Stimulated activated CD4-positive, alpha-beta T cell treated with anti-CD3 and anti-CD28 coated beads, Interleukin-1b, Interleukin-23, amount 100 ng/mL, for 24 hours (primary cell): Measurements from ENCODE around the gene UHRF2.
"Not testable (repeated sequence)": the region's sequence is repeated elsewhere in the genome, so short reads cannot be mapped to it uniquely, and the experiment has no call there.

Source experiments
- DNase-seq, 4 experiments: peaks; one replicate each; pipeline ENCODE4 v3.0.0-alpha.2; 2020; ENCODE audit warnings: low read depth in 4 of 4, low spot score in 1 of 4

The UHRF2 gene

GRCh38 chr9:6412487-6413364 is at the start of gene UHRF2:
TSS of gene UHRF2 (plus strand) at chr9:6413199. CDS start at chr9:6413491, 292 bp downstream.
- peak; percentile 97 to 100 (median 98) for DNase-seq

GRCh38 chr9:6367128-6367890 is 45.7 kb upstream of the UHRF2 start:
- no peak for DNase-seq

GRCh38 chr9:6368831-6369230 is 44.2 kb upstream of the UHRF2 start:
- DNase-seq = no peak

GRCh38 chr9:6381477-6382012 is 31.5 kb upstream of the UHRF2 start:
- not testable (repeated sequence) for DNase-seq

- no peak for DNase-seq
These were observed 30.3 kb upstream of the UHRF2 start for GRCh38 chr9:6382681-6383080.

GRCh38 chr9:6383551-6384225 is 29.3 kb upstream of the UHRF2 start:
- no peak for DNase-seq

- no peak for DNase-seq
These were observed 28.3 kb upstream of the UHRF2 start for GRCh38 chr9:6384732-6385131.

- DNase-seq = no peak
These were observed 13.9 kb upstream of the UHRF2 start for GRCh38 chr9:6399071-6399470.

- DNase-seq = no peak
These were observed 7.6 kb upstream of the UHRF2 start for GRCh38 chr9:6405371-6405770.

GRCh38 chr9:6407778-6408177 is 5.2 kb upstream of the UHRF2 start:
- no peak for DNase-seq

- no peak for DNase-seq
These were observed 4.7 kb upstream of the UHRF2 start for GRCh38 chr9:6408320-6408719.

GRCh38 chr9:6409811-6410210 is 3.2 kb upstream of the UHRF2 start:
- DNase-seq = no peak

GRCh38 chr9:6410633-6411032 is 2.4 kb upstream of the UHRF2 start:
- no peak for DNase-seq

GRCh38 chr9:6413365-6414246 is 607 bp downstream of the UHRF2 start:
- DNase-seq = peak in 2 of 4 experiments; percentile 16 to 31

GRCh38 chr9:6414247-6414641 is 1.2 kb downstream of the UHRF2 start:
- DNase-seq = no peak

GRCh38 chr9:6415266-6415665 is 2.3 kb downstream of the UHRF2 start:
- no peak for DNase-seq

GRCh38 chr9:6417186-6417585 is 4.2 kb downstream of the UHRF2 start:
- no peak for DNase-seq

GRCh38 chr9:6418764-6419163 is 5.8 kb downstream of the UHRF2 start:
- DNase-seq = no peak

- DNase-seq = no peak
These were observed 11.9 kb downstream of the UHRF2 start for GRCh38 chr9:6424940-6425339.

- no peak for DNase-seq
These were observed 13.1 kb downstream of the UHRF2 start for GRCh38 chr9:6426117-6426516.
